ENCODE results near the gene ZFYVE16. TPM values are rescaled to one million over a fixed set of nuclear protein-coding genes. Genes with fewer than 3 reads are reported as not detected.
"Not testable (repeated sequence)": the region's sequence is repeated elsewhere in the genome, so short reads cannot be mapped to it uniquely, and the experiment has no call there.

ZFYVE16 gene
- total RNA-seq, 1 donor from 2014 or later: 113 TPM

DNA sequence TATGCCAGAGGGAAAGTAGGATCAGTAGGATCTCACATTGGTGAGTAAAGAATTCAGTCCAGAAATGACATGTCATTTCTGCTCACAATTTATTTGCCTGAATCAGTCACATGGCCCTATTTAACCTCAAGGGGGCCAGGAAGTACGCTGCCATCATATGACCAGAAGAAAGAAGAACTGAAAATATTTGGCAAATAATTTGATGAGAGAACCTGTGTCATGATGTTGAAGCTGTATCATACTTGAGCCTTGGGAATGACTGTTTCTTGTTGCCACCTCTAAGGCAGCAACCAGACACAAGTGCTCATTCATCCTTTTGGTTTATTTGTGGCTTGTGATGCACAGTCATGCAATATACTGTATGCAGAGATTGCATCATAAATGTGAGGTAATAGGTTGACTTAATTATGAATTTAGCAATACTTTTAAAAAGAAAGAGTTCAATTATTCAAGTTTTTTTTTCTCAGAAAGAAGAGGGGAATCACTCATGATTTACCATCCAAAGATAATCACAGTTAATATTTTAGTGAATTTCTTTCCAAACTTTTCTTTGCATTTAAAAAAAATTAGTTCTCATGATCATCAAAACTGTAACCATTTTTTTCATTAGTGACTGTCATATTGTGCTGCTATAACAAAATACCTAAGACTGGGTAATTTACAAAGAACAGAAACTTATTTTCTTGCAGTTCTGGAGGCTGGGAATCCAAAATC lies 8.2 kb upstream of the ZFYVE16 start:
- Mint-ChIP-seq H3K36me3 (no peaks in the 10 kb centered on the region), H3K27me3 (ENCODE audit: insufficient read depth, low read depth) (no peaks in the 10 kb centered on the region), H3K27ac (no peak overlapping the region), H3K4me1 (peaks cover 5% of the 10 kb centered on the region), H3K9me3 (peaks cover 2% of the 10 kb centered on the region), H3K4me3 (no peak overlapping the region)
- H3K4me3 ChIP-seq: no peak overlapping the region
- H3K4me2 ChIP-seq: no peak overlapping the region
- H3F3A ChIP-seq (ENCODE audit: low read depth): no peaks in the 10 kb centered on the region
- H3K79me2 ChIP-seq (ENCODE audit: low read depth): no peaks in the 10 kb centered on the region
- H3K9ac ChIP-seq: no peak overlapping the region
- H3K36me3 ChIP-seq: no peaks in the 10 kb centered on the region
- no peaks in the 10 kb centered on the region for H4K20me1 ChIP-seq (ENCODE audit: low read depth)
- DNase-seq (ENCODE audit: low spot score): no peak
- H3K9me3 ChIP-seq (ENCODE audit: low read depth): no peaks in the 10 kb centered on the region
- no peak for TF ChIP-seq EZH2 (IDR thresholded peaks at IDR 0.05)
- TF ChIP-seq EZH2phosphoT487 (IDR thresholded peaks at IDR 0.05): no peak
- TF ChIP-seq, protein P1, sequence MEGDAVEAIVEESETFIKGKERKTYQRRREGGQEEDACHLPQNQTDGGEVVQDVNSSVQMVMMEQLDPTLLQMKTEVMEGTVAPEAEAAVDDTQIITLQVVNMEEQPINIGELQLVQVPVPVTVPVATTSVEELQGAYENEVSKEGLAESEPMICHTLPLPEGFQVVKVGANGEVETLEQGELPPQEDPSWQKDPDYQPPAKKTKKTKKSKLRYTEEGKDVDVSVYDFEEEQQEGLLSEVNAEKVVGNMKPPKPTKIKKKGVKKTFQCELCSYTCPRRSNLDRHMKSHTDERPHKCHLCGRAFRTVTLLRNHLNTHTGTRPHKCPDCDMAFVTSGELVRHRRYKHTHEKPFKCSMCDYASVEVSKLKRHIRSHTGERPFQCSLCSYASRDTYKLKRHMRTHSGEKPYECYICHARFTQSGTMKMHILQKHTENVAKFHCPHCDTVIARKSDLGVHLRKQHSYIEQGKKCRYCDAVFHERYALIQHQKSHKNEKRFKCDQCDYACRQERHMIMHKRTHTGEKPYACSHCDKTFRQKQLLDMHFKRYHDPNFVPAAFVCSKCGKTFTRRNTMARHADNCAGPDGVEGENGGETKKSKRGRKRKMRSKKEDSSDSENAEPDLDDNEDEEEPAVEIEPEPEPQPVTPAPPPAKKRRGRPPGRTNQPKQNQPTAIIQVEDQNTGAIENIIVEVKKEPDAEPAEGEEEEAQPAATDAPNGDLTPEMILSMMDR (IDR thresholded peaks at IDR 0.05): peak; percentile 13
- H3K4me1 ChIP-seq: no peaks in the 10 kb centered on the region
- no peak overlapping the region for H3K27ac ChIP-seq
- no peaks in the 10 kb centered on the region for H3K27me3 ChIP-seq
- peak overlapping the region; percentile 59 for H2AFZ ChIP-seq (replicated peaks)

DNA sequence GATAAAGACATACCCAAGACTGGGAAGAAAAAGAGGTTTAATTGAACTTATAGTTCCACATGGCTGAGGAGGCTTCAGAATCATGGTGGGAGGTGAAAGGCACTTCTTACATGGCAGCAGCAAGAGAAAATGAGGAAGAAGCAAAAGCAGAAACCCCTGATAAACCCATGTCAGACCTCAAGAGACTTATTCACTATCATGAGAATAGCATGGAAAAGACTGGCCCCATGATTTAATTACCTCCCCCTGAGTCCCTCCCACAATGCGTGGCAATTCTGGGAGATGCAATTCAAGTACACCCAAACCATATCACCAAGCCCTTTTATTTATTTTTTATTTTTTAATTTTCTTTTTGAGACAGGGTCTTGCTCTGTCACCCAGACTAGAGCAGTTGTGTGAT lies 7.5 kb upstream of the ZFYVE16 start:
- not testable (repeated sequence) for H3K4me1 Mint-ChIP-seq; H3K4me2 ChIP-seq; H3K27me3 Mint-ChIP-seq (ENCODE audit: insufficient read depth, low read depth); H3K9ac ChIP-seq; H3K36me3 Mint-ChIP-seq; H3K27ac Mint-ChIP-seq; H3K4me1 ChIP-seq; H3K27me3 ChIP-seq; H3F3A ChIP-seq (ENCODE audit: low read depth); H3K36me3 ChIP-seq; H3K27ac ChIP-seq; H3K4me3 ChIP-seq; H3K9me3 Mint-ChIP-seq; DNase-seq (ENCODE audit: low spot score); H2AFZ ChIP-seq (replicated peaks); H3K79me2 ChIP-seq (ENCODE audit: low read depth); H4K20me1 ChIP-seq (ENCODE audit: low read depth); H3K4me3 Mint-ChIP-seq; H3K9me3 ChIP-seq (ENCODE audit: low read depth)

DNA sequence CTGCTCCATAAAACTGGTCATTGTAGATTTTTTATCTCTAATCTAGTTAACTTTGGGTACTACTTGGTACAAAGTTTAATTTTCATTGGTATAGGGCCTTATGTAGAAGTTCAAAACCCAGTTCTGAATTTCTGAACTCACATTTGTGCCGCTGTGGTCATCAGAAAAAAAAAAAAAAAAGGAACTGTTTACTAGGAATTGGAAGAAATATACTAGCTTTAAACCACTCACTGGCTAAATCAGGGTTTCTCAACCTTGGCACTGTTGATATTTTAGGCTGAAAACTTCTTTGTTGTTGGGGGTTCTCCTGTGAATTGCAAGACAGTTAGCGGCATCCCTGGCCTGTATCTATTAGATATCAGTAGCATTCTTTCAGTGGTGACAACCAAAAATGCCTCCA lies 4.1 kb upstream of the ZFYVE16 start:
- no peak for DNase-seq (ENCODE audit: low spot score)
- Histone ChIP-seq H4K20me1 (ENCODE audit: low read depth) (no peaks in the 10 kb centered on the region), H3K4me1 (no peaks in the 10 kb centered on the region), H3K27me3 (no peaks in the 10 kb centered on the region), H3K9me3 (ENCODE audit: low read depth) (no peaks in the 10 kb centered on the region), H3F3A (ENCODE audit: low read depth) (peaks cover 10% of the 10 kb centered on the region), H3K36me3 (no peaks in the 10 kb centered on the region), H3K4me3 (no peak overlapping the region), H2AFZ (replicated peaks) (no peak overlapping the region), H3K4me2 (no peak overlapping the region), H3K9ac (no peak overlapping the region), H3K27ac (no peak overlapping the region), H3K79me2 (ENCODE audit: low read depth) (peaks cover 7% of the 10 kb centered on the region)
- H3K9me3 Mint-ChIP-seq: no peaks in the 10 kb centered on the region
- H3K27me3 Mint-ChIP-seq (ENCODE audit: insufficient read depth, low read depth): peaks cover 2% of the 10 kb centered on the region
- no peaks in the 10 kb centered on the region for H3K36me3 Mint-ChIP-seq
- TF ChIP-seq EZH2phosphoT487 (IDR thresholded peaks at IDR 0.05): no peak
- no peak for TF ChIP-seq EZH2 (IDR thresholded peaks at IDR 0.05)
- H3K4me1 Mint-ChIP-seq: peaks cover 8% of the 10 kb centered on the region
- no peak overlapping the region for H3K27ac Mint-ChIP-seq
- H3K4me3 Mint-ChIP-seq: no peak overlapping the region

DNA sequence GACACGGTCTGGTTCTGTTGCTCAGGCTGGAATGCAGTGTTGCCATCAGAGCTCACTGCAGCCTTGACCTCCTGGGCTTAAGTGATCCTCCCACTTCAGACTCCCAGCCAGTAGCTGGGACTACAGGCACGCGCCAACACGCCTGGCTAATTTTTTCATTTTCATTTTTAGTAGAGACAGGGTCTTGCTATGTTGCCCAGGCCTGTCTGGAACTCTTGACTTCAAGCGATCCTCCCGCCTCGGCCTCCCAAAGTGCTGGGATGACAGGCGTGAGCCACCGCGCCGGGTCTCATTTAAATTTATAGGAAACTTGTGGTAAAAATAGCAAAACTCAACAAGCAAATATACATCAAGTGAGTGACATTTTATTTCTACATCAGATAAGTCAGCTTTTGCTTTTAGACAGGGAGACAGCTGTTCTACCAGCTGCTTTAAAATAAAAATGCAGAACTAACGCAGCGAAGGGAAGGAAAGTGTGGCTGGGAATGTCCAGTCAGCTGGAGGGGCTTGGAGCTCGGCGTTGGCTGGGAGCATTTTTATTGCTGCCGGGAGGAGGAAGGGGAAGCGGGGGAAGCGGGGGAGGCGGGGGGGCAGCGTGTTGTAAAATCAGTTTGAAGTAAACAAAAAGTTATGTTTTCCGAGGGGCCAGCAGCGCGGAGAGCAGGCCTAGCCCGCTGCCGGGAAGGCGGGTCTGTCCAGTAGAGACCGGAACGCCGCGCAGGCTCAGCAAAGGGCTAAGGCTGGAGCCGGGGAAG lies 707 bp upstream of the ZFYVE16 start:
- Mint-ChIP-seq H3K36me3 (peaks cover 13% of the 10 kb centered on the region), H3K4me3 (peak overlapping the region; percentile 96), H3K27ac (peak overlapping the region; percentile 94), H3K9me3 (no peaks in the 10 kb centered on the region), H3K27me3 (ENCODE audit: insufficient read depth, low read depth) (peaks cover 2% of the 10 kb centered on the region), H3K4me1 (peaks cover 10% of the 10 kb centered on the region)
- H3F3A ChIP-seq (ENCODE audit: low read depth): peaks cover 13% of the 10 kb centered on the region
- H2AFZ ChIP-seq (replicated peaks): peak overlapping the region; percentile 80
- H3K36me3 ChIP-seq: peaks cover 10% of the 10 kb centered on the region
- peak overlapping the region; percentile 92 for H3K4me3 ChIP-seq
- H4K20me1 ChIP-seq (ENCODE audit: low read depth): no peaks in the 10 kb centered on the region
- TF ChIP-seq EZH2phosphoT487 (IDR thresholded peaks at IDR 0.05) (no peak), EZH2 (IDR thresholded peaks at IDR 0.05) (no peak)
- TF ChIP-seq, protein P1 (IDR thresholded peaks at IDR 0.05): no peak
- peak overlapping the region; percentile 94 for H3K4me2 ChIP-seq
- H3K27ac ChIP-seq: peak overlapping the region; percentile 95
- DNase-seq (ENCODE audit: low spot score): no peak
- H3K27me3 ChIP-seq: no peaks in the 10 kb centered on the region
- peaks cover 11% of the 10 kb centered on the region for H3K4me1 ChIP-seq
- H3K9me3 ChIP-seq (ENCODE audit: low read depth): no peaks in the 10 kb centered on the region
- peak overlapping the region; percentile 27 for H3K9ac ChIP-seq
- H3K79me2 ChIP-seq (ENCODE audit: low read depth): peaks cover 40% of the 10 kb centered on the region

All from neural progenitor cell (in vitro differentiated cells).